Muscle of leg (tissue), 11 donors: Measurements from ENCODE around the gene HEG1. TPM values are rescaled to one million over a fixed set of nuclear protein-coding genes. Genes with fewer than 3 reads are reported as not detected.

Experiments used
- DNase-seq: peaks from one replicate; pipeline ENCODE4 v3.0.0; 2013
- H3K27ac ChIP-seq: one replicate; pipeline ENCODE4 v1.5.1; 2013; ENCODE audit warnings: mild to moderate bottlenecking, low read length, control low read depth
- H3K27me3 ChIP-seq: one replicate; pipeline ENCODE4 v1.6.1; 2013; ENCODE audit warnings: low read length; ENCODE audit not compliant: control insufficient read depth, insufficient read depth
- H3K36me3 ChIP-seq: one replicate; pipeline ENCODE4 v1.6.1; 2013; ENCODE audit warnings: low read length; ENCODE audit not compliant: control insufficient read depth, insufficient read depth
- H3K4me1 ChIP-seq: one replicate; pipeline ENCODE4 v1.6.1; 2013; ENCODE audit warnings: low read length; ENCODE audit not compliant: control insufficient read depth, insufficient read depth
- H3K4me3 ChIP-seq: one replicate; pipeline ENCODE4 v1.5.1; 2013; ENCODE audit warnings: low read length, control low read depth
- H3K9me3 ChIP-seq: replicated peaks from 2 replicates; pipeline ENCODE4 v1.6.1; 2013; ENCODE audit warnings: low read depth, low read length; ENCODE audit not compliant: control insufficient read depth
- WGBS: methylation state at CpG from one replicate; pipeline ENCODE4 v1.1.5; 2013; ENCODE audit warnings: missing lambda C conversion rate; ENCODE audit not compliant: insufficient coverage; 5-methylcytosine and 5-hydroxymethylcytosine counted together
- polyA plus RNA-seq, 8 donors: library from polyadenylated mRNA; unstranded; fragments of 120-200 nt; gene quantifications; one replicate each; pipeline versions ENCODE4 v1.2.1 to v1.2.3, GENCODE V29; 2013; ENCODE audit warnings: inconsistent platforms in 1 of 8, low replicate concordance in 1 of 8; ENCODE audit not compliant: insufficient read length in 8 of 8, insufficient read depth in 1 of 8
- total RNA-seq: library from RNA; stranded (reverse); fragments of 120-200 nt; gene quantifications from one replicate; pipeline ENCODE4 v1.2.4, GENCODE V29; 2013

Gene HEG1
- total and polyA plus RNA-seq, 9 donors = 19.3 to 43.4 (median 30.8) TPM

DNA sequence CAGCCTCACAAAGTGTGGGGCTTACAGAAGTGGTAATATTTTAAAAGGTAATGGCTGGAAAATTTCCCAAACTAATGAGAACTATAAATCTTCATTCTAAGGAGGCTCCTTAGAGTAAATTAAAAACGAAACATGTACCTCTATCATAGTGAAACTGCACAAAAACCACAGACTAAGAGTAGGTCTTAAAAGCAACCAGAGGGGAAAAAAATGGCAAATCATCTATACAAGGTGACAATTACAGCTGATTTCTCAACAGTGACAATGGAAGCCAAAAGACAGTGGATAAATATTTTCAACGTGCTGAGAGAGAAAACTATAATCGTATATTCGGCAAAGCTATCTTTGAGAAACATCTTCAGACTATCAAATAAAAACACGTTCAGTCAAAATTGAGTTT lies 20.6 kb downstream of the HEG1 start:
- peaks cover 3% of the 10 kb centered on the region for H3K36me3 ChIP-seq
- no peak overlapping the region for H3K4me3 ChIP-seq
- H3K9me3 ChIP-seq = peaks cover 3% of the 10 kb centered on the region
- DNase-seq = no peak
- no peak overlapping the region for H3K27ac ChIP-seq
- no CpG with 5 or more reads among the region's 5 CpGs for WGBS
- no peaks in the 10 kb centered on the region for H3K27me3 ChIP-seq
- H3K4me1 ChIP-seq = peaks cover 41% of the 10 kb centered on the region

DNA sequence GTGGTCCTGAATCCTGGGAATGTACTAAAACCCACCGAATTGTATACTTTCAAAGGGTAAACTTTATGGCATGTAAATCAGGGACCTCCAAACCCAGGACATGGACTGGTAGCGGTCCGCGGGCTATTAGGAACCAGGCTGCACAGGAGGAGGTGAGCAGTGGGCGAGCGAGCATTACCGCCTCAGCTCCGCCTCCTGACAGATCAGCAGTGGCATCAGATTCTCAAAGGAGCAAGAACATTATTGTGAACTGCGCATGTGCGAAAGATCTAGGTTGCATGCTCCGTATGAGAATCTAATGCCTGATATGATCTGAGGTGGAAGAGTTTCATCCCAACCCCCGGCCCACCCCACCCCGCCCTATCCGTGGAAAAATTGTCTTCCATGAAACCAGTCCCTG lies 22.2 kb downstream of the HEG1 start:
- Histone ChIP-seq H3K36me3 (peaks cover 11% of the 10 kb centered on the region), H3K4me3 (no peak overlapping the region), H3K9me3 (peaks cover 3% of the 10 kb centered on the region), H3K27ac (peak overlapping the region; percentile 78), H3K4me1 (peaks cover 27% of the 10 kb centered on the region), H3K27me3 (no peaks in the 10 kb centered on the region)
- 88% methylated on average over 9 of the region's 14 CpGs for WGBS
- DNase-seq = no peak

DNA sequence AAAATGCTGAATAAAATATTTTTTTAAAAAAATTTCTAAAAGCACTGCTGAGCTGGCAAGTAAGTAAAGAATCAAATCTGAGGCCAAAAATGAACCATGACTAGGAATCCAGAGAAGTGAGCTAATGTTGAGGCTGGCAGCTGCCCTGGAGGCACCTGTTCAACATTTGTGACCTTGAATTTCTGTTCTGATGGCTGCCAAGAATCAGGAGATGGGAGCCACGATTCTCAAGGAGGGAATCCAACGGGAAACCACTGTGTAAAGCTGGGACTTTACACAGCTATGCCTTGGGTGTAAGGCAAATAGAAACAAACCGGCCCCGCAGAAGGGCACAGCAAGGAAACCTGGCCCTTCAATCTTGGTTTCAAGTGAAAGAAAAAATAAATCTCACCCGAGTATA lies 22.7 kb downstream of the HEG1 start:
- H3K27me3 ChIP-seq = no peaks in the 10 kb centered on the region
- H3K9me3 ChIP-seq = peaks cover 3% of the 10 kb centered on the region
- no peak overlapping the region for H3K4me3 ChIP-seq
- peaks cover 22% of the 10 kb centered on the region for H3K4me1 ChIP-seq
- peak overlapping the region; percentile 78 for H3K27ac ChIP-seq
- WGBS = 60% methylated on average over 2 of the region's 5 CpGs
- peaks cover 12% of the 10 kb centered on the region for H3K36me3 ChIP-seq
- DNase-seq = peak; percentile 70

DNA sequence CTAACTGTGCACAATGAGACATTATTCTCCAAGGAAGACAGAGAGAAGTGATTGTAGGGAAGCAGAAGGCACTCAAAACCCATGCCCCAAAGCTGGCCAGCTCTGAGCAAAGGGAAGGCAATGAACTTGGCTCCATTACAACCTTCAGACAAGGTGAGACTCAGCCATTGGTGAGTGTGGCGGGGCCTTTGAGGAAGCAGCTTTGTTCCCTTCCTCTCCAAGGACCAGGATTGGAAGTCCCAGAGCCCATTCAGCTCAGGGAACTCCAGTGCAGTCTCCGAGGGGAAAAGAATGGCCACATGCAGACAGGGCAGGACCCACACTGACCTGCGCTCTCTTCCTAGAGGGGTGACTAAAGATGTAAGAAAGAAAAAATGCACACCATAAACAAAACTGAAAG lies 23.1 kb downstream of the HEG1 start:
- Histone ChIP-seq H3K4me3 (no peak overlapping the region), H3K4me1 (peaks cover 19% of the 10 kb centered on the region), H3K27ac (peak overlapping the region; percentile 78), H3K27me3 (no peaks in the 10 kb centered on the region), H3K9me3 (peaks cover 3% of the 10 kb centered on the region), H3K36me3 (peaks cover 17% of the 10 kb centered on the region)
- whole genome bisulfite sequencing = no CpG with 5 or more reads among the region's 3 CpGs
- DNase-seq = no peak

DNA sequence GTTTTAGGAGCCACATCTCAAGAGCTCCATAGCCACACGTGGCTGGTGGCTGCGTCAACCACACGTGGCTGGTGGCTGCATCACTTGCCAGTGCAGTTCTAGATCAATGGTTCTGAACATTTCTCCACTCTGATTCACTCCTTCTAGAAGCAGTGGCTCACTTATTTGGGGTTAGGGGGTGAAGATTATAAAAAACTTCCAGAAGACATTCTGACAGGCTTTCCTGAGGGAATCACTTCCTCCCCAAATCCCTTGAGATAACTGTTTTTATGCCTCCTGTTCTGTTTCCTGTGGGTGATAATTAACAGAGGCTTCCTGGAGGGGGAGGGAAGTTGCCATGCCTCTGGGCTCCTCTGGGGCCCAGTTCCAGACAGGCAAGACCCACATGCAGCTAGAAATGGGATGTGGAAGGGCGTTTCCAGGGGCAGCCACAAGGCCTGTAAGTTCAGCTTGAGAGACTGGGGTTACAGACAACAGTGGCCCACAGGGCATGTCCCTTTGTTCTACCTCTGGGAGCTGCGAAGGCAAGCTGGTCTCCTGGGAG lies 23.6 kb downstream of the HEG1 start:
- H3K4me3 ChIP-seq = no peak overlapping the region
- peaks cover 3% of the 10 kb centered on the region for H3K9me3 ChIP-seq
- DNase-seq = no peak
- H3K4me1 ChIP-seq = peaks cover 15% of the 10 kb centered on the region
- H3K27ac ChIP-seq = peak overlapping the region; percentile 78
- H3K27me3 ChIP-seq = no peaks in the 10 kb centered on the region
- WGBS = 40% methylated on average over 4 of the region's 5 CpGs
- peaks cover 22% of the 10 kb centered on the region for H3K36me3 ChIP-seq

DNA sequence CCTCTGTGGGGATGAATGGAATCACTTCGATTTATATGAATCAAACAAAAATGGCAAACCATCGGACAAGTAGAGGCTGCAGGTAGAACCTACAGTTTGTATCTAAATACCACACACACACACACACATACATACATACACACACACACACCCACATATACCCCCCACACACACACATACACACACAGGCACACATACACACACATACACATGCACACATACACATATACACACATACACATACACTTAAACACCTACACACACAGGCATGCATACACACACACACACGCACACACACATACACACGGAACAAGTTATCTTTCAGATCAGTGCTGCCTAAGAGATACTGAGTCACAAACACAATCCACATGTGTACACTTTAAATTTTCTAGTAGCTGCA lies 24.3 kb downstream of the HEG1 start:
- no peaks in the 10 kb centered on the region for H3K27me3 ChIP-seq
- WGBS = 64% methylated on average over 3 of the region's 4 CpGs
- H3K4me3 ChIP-seq = no peak overlapping the region
- peaks cover 15% of the 10 kb centered on the region for H3K4me1 ChIP-seq
- H3K9me3 ChIP-seq = peaks cover 3% of the 10 kb centered on the region
- no peak overlapping the region for H3K27ac ChIP-seq
- H3K36me3 ChIP-seq = peaks cover 26% of the 10 kb centered on the region
- DNase-seq = no peak

DNA sequence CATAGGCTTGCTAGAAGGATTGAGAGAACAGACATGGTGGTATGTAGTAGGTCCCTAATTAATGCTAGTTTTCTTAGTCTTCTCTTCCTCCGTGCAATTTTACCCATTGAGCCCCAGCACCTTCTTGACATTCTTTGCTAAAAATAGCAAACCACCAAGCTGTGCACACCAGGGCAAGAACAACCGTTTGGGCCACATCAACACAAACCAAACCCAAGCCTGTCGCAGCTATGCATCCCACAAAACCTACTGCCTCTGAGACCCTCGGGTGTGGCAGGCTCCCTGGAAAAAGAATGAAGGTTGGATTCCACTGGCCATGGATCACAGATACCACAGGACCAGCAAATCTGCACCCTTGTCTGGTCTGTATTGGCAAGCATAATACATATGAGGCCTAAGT lies 27.1 kb downstream of the HEG1 start:
- H3K36me3 ChIP-seq = peaks cover 33% of the 10 kb centered on the region
- H3K9me3 ChIP-seq = no peaks in the 10 kb centered on the region
- H3K4me3 ChIP-seq = no peak overlapping the region
- H3K27ac ChIP-seq = no peak overlapping the region
- DNase-seq = no peak
- WGBS = 100% methylated on average over 1 of the region's 4 CpGs
- H3K27me3 ChIP-seq = no peaks in the 10 kb centered on the region
- H3K4me1 ChIP-seq = peaks cover 21% of the 10 kb centered on the region

DNA sequence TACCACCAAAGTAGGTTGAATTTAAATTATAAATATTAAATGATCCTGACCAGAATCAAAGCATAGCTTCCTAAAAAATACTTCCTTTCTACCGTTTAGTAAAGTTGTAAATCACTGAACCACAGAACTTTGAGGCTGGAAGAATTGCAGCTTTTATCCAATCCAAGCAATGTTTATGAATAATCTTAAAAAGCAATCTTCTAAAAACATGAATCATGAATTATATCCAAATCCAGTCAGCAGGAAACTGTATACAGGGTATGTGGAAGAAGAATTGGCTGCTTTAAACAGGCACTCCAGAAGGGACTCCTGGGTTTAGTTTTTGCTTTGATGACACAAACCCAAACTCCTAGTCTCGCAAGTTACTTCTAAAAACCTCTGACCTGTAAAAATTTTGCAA lies 30.2 kb downstream of the HEG1 start:
- H3K27me3 ChIP-seq = no peaks in the 10 kb centered on the region
- no peaks in the 10 kb centered on the region for H3K9me3 ChIP-seq
- no peak overlapping the region for H3K27ac ChIP-seq
- H3K36me3 ChIP-seq = peaks cover 32% of the 10 kb centered on the region
- DNase-seq = no peak
- no peak overlapping the region for H3K4me3 ChIP-seq
- WGBS = no CpG with 5 or more reads among the region's 2 CpGs
- H3K4me1 ChIP-seq = peaks cover 6% of the 10 kb centered on the region

DNA sequence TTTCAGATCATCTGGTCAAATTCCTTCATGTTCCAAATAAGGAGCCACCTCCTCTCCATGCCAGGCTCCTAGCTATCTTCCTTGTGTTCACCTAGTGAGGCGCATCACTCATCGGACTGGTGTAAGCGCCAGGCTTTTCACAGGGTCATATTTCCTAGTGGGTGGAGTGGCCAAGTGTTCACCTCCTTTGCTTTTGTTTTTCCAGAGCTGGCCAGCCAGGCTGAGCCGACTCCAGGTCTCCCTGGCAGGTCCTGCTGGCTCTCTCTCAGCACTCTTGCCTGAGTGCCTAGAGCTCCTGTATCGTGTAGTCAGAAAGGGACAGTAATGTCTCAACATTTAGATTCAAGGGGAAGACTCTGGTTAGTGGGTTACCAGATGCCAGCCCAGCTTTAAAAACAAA lies 31.0 kb downstream of the HEG1 start:
- H3K4me3 ChIP-seq = no peak overlapping the region
- peak; percentile 68 for DNase-seq
- WGBS = 39% methylated on average over 3 of the region's 5 CpGs
- peaks cover 38% of the 10 kb centered on the region for H3K36me3 ChIP-seq
- H3K9me3 ChIP-seq = no peaks in the 10 kb centered on the region
- H3K27ac ChIP-seq = peak overlapping the region; percentile 52
- no peaks in the 10 kb centered on the region for H3K27me3 ChIP-seq
- H3K4me1 ChIP-seq = peaks cover 6% of the 10 kb centered on the region

DNA sequence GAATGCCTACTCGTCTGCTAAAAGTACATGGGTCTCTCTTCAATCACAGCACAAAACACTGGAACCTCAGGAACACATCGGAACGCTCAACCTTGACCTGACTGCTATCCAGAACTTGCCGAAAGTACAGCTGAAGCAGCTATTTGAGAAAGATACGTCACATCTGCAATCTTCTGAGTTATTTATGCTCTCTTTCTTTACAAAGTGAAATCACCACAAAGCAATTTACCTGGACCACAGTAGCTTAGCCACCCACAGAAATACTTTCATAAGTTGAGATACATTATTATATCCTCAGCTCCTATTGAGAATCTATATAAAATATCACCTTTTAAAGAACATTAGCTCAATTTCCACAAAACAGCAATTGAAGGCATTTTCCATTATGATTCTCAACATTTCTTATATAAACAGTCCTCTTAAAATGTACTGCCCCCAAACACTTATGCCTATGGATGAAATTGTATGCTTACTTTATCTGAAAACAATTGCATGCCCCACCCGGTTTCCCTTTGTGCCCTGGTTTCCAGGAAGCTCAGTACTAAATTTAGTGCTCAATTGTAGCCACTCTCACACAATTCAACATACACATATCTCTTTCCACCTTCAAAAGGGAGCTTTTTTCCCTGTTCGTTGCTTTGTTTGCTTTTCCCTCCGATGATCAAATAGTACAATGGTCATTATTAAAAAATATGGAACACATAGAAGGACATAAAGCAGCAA lies 31.8 kb downstream of the HEG1 start:
- H3K4me1 ChIP-seq = peaks cover 6% of the 10 kb centered on the region
- H3K9me3 ChIP-seq = no peaks in the 10 kb centered on the region
- no peak overlapping the region for H3K4me3 ChIP-seq
- DNase-seq = no peak
- H3K27me3 ChIP-seq = no peaks in the 10 kb centered on the region
- WGBS = 63% methylated on average over 3 of the region's 8 CpGs
- H3K27ac ChIP-seq = peak overlapping the region; percentile 52
- H3K36me3 ChIP-seq = peaks cover 39% of the 10 kb centered on the region
